SU-DHL-6 (cell line): ENCODE results near the gene PRKAR1B.

Experiments used
- H2AFZ ChIP-seq: fragments of 200-600 bp; sonication (generic); 2 replicates; pipeline ENCODE4 v1.6.1; 2014; ENCODE audit warnings: low read depth, mild to moderate bottlenecking, moderate library complexity, mixed read lengths, antibody characterized with exemption, low read length; ENCODE audit not compliant: severe bottlenecking
- H3F3A ChIP-seq: fragments of 200-600 bp; shearing (Covaris generic); 2 replicates; pipeline ENCODE4 v1.6.0; 2016; ENCODE audit warnings: antibody characterized with exemption, mild to moderate bottlenecking; ENCODE audit not compliant: insufficient read depth
- H3K27ac ChIP-seq: fragments of 200-600 bp; sonication (generic); 2 replicates; pipeline ENCODE4 v1.5.1; 2016; ENCODE audit warnings: low read depth, mild to moderate bottlenecking, low read length, moderate library complexity, mixed read lengths
- H3K27me3 ChIP-seq: fragments of 200-600 bp; sonication (generic), shearing (Covaris generic); 2 replicates; pipeline ENCODE4 v1.6.0; 2014; ENCODE audit warnings: mild to moderate bottlenecking, low read length
- H3K36me3 ChIP-seq: fragments of 200-600 bp; sonication (generic); 2 replicates; pipeline ENCODE4 v1.6.1; 2014; ENCODE audit warnings: mild to moderate bottlenecking, low read length, mixed read lengths
- H3K4me2 ChIP-seq: fragments of 300-600, 200-600 bp; shearing (Covaris generic), sonication (generic); 2 replicates; pipeline ENCODE4 v1.6.0; 2014; ENCODE audit warnings: low read length, low read depth, mild to moderate bottlenecking; ENCODE audit not compliant: poor library complexity, severe bottlenecking
- H3K4me3 ChIP-seq: fragments of 200-600 bp; sonication (generic); 2 replicates; pipeline ENCODE4 v1.5.1; 2014; ENCODE audit warnings: antibody characterized with exemption, low read length, mild to moderate bottlenecking, mixed read lengths; ENCODE audit not compliant: insufficient read depth, poor library complexity, severe bottlenecking
- H3K79me2 ChIP-seq: fragments of 200-600 bp; sonication (generic); 2 replicates; pipeline ENCODE4 v1.6.1; 2014; ENCODE audit warnings: mild to moderate bottlenecking, low read length, moderate library complexity; ENCODE audit not compliant: insufficient read depth
- H3K9ac ChIP-seq: fragments of 200-600 bp; sonication (generic); 2 replicates; pipeline ENCODE4 v1.7.0; 2014; ENCODE audit warnings: mild to moderate bottlenecking, low read length
- H3K9me2 ChIP-seq: fragments of 200-600 bp; sonication (generic); replicated peaks from 2 replicates; pipeline ENCODE4 v1.6.1; 2014; ENCODE audit warnings: low read length; ENCODE audit not compliant: insufficient read depth
- H3K9me3 ChIP-seq: fragments of 200-600 bp; sonication (generic); 2 replicates; pipeline ENCODE4 v1.6.1; 2014; ENCODE audit warnings: low read length, mixed read lengths; ENCODE audit not compliant: insufficient read depth
- H4K20me1 ChIP-seq: fragments of 200-600 bp; sonication (generic); 2 replicates; pipeline ENCODE4 v1.6.1; 2014; ENCODE audit warnings: low read depth, mild to moderate bottlenecking, antibody characterized with exemption, low read length, moderate library complexity, mixed read lengths
- CTCF ChIP-seq: fragments of 200-600 bp; sonication (generic); IDR thresholded peaks from one replicate; pipeline ENCODE4 v1.5.1; 2017; ENCODE audit warnings: antibody characterized with exemption, mild to moderate bottlenecking, low read length, moderate library complexity; ENCODE audit not compliant: insufficient read depth, poor library complexity, severe bottlenecking
- EZH2phosphoT487 ChIP-seq: fragments of 200-600 bp; sonication (generic), shearing (Covaris generic); conservative IDR thresholded peaks from 2 replicates; pipeline ENCODE4 v1.6.1; 2018; ENCODE audit warnings: mild to moderate bottlenecking, antibody characterized with exemption, low read length, moderate library complexity, mixed read lengths

Gene PRKAR1B

DNA sequence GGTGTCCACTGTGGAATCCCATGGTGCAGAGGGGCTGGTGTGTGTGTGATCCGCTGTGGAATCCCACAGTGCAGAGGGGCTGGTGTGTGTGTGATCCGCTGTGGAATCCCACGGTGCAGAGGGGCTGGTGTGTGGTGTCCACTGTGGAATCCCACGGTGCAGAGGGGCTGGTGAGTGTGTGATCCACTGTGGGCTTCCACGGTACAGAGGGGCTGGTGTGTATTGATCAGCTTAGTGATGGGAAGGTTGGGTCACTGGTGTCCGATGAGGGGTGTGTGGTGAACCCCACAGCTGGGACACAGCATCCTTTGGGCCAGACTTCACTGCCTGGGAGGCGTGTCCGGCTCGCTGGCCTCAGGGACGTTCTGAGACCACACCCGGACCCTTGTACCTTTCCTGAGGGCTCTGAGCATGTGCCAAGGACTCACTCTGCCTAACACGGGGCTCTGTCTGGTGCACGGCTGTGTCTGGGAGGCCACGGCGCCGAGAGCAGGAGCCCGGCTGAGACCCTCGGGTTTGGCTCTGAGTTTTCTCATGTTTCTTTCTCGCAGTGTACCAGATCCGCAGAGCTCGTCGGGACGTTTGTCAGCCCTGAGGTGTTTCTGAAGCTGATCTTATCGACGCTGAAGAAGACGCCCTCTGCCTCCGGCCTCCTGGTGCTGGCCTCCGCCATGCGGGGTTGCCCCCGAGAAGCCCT lies 29.3 kb upstream of the PRKAR1B start:
- Histone ChIP-seq H3K9ac (no peak overlapping the region), H3K36me3 (no peaks in the 10 kb centered on the region), H3K4me3 (no peak overlapping the region)

DNA sequence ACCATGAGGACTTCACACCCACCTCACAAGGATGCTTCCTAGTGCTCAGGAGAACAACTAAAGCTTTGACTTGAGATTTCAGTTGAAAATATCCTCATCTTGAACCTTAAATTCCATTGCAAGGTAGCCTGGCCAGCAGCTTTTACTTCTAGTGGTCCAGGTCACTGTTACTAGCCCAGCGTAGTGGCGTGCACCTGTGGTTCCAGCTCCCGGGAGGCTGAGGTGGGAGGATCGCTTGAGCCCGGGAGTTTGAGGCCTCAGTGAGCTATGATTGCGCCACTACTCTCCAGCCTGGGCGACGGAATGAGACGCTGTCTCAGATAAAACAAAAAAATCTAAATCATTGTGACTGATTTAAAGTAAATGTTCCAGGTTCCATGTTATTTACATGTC lies 28.3 kb upstream of the PRKAR1B start:
- TF ChIP-seq EZH2phosphoT487 = no peak
- TF ChIP-seq CTCF = no peak
- no peaks in the 10 kb centered on the region for H3K36me3 ChIP-seq
- H3K9me3 ChIP-seq = no peaks in the 10 kb centered on the region
- H4K20me1 ChIP-seq = no peaks in the 10 kb centered on the region
- H2AFZ ChIP-seq = no peak overlapping the region
- H3K9ac ChIP-seq = no peak overlapping the region
- no peak overlapping the region for H3K4me2 ChIP-seq
- H3K27me3 ChIP-seq = no peaks in the 10 kb centered on the region
- H3F3A ChIP-seq = no peaks in the 10 kb centered on the region
- no peak overlapping the region for H3K4me3 ChIP-seq
- no peak overlapping the region for H3K27ac ChIP-seq
- no peaks in the 10 kb centered on the region; the same call in 1 of the 2 replicates for H3K79me2 ChIP-seq
- H3K9me2 ChIP-seq = no peaks in the 10 kb centered on the region

More for the DNA sequence above, 29.3 kb upstream of the PRKAR1B start:
- H2AFZ ChIP-seq = no peak overlapping the region
- no peaks in the 10 kb centered on the region for H4K20me1 ChIP-seq
- H3K9me2 ChIP-seq = no peaks in the 10 kb centered on the region
- no peaks in the 10 kb centered on the region for H3K9me3 ChIP-seq
- TF ChIP-seq EZH2phosphoT487 (no peak), CTCF (no peak)
- H3K27ac ChIP-seq = no peak overlapping the region
- H3K27me3 ChIP-seq = no peaks in the 10 kb centered on the region
- no peak overlapping the region for H3K4me2 ChIP-seq
- H3K79me2 ChIP-seq = no peaks in the 10 kb centered on the region
- H3F3A ChIP-seq = no peaks in the 10 kb centered on the region

- no peak overlapping the region for H3K4me2 ChIP-seq
- no peaks in the 10 kb centered on the region for H3K9me2 ChIP-seq
- H3K36me3 ChIP-seq = no peaks in the 10 kb centered on the region
- no peak overlapping the region for H3K4me3 ChIP-seq
- no peaks in the 10 kb centered on the region for H3K9me3 ChIP-seq
- H4K20me1 ChIP-seq = no peaks in the 10 kb centered on the region
- H3K27me3 ChIP-seq = no peaks in the 10 kb centered on the region
- no peak overlapping the region for H2AFZ ChIP-seq
- H3F3A ChIP-seq = no peaks in the 10 kb centered on the region
- peaks cover 5% of the 10 kb centered on the region; the same call in 1 of the 2 replicates for H3K79me2 ChIP-seq
- TF ChIP-seq CTCF = no peak
- no peak for TF ChIP-seq EZH2phosphoT487
- no peak overlapping the region for H3K9ac ChIP-seq
- H3K27ac ChIP-seq = no peak overlapping the region
Observed at GRCh38 chr7:754531-755412, 27.7 kb upstream of the PRKAR1B start.
